ENCODE results near the gene SLAMF7. TPM values are rescaled to one million over a fixed set of nuclear protein-coding genes. Genes with fewer than 3 reads are reported as not detected.

The SLAMF7 gene
- total RNA-seq, 1 donor from 2014 or later = not detected

DNA sequence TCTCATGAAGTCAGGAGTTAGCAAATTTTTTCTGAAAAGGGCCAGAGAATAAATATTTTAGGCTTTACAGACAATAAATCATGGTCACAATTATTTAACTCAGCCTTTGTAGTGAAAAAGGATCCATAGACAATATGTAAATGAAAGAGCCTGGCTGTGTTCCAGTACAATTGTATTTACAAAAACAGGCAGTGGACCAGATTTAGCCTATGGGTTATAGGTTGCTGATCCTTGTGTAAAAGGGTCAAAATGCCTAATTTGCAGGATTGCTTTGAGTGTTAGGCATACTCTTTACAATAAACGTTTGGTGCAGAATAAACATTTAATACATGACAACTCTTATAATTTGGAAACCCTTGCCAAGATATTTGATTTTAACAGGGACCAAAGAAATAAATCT, 6.5 kb downstream of the SLAMF7 start:
- no peak for DNase-seq

DNA sequence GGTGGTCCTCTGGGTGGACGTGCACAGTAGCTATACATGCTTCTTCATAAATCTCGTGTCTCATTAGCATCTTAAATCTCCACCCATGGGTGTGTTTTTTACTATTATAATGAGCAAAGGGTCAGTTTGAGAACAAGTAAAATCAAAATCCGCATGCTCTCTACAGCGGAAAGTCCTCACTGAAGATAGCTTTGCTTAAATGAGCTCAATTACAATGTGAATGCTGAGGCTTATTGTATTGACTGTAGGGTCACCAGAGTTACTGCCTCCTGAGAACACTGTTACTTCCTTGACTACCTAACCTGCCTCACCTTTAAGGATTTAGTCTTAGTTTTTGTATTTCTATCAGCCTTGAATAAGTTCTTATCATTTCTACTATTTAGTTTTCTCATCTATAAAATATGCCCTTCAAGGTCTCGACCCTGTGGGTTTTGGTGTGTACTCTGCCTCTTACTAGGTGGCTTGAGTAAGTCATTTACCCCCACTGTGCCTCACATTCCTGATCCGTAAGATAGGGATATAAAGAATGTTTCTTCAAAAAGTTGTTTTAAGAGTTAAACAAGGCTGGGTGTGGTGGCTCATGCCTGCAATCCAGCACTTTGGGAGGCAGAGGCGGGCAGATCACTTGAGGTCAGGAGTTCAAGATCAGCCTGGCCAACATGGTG, 7.9 kb downstream of the SLAMF7 start:
- DNase-seq = no peak

DNA sequence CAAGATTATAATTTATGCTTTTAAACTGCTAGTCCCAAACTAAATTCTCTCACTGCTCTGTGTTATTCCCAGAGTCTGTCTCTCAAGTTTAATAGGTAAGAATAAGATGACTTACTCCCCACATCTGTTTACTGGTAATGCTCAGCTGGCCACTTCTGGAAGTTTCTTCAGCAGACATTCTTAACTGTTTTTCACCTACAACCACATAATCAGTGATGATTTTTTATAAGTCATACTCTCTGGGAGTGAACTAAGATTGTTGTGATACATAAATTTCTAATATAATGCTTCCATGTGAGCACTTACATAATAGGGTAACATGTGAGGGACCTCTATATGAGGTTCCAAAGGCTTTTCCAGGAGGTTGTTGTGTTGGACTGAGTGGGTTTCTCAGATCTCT, 8.7 kb downstream of the SLAMF7 start:
- no peak for DNase-seq

DNA sequence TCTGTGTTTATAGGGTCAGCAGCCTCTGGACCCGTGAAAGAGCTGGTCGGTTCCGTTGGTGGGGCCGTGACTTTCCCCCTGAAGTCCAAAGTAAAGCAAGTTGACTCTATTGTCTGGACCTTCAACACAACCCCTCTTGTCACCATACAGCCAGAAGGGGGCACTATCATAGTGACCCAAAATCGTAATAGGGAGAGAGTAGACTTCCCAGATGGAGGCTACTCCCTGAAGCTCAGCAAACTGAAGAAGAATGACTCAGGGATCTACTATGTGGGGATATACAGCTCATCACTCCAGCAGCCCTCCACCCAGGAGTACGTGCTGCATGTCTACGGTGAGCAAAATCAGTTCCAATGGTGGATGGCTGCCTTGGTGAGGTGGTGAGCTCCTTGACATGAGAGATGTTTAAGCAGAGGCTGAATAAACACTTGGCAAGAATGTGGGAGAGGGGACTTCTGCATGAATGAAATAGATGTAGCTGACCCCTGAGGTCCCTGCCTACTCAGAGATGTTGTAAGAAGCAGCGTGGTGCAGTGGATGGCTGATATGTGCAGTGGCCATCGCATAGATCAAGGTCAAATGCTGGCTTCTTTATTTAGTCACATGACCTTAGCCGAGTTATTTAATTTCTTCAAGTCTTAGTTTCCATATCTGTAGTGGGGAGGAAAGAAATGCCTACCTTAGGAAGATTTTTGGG, 9.3 kb downstream of the SLAMF7 start:
- DNase-seq = no peak

DNA sequence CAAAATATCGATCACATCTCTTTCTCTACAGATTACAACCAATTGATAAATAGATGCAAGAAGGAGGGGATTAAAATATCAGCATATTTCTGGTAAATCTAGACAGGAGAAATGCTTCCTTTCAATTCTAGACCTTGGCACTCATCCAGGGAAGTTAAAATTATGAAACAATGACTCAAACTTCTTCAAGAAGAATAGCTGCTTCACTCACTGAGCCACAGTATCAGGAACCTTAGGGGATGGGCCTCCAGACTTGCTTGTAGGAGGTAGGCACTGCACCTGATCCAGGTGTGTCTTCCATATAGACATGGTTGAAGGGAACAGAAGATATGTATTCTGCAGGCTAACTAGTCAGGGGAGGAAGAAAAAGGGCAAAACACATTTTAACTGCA, 9.8 kb downstream of the SLAMF7 start:
- no peak for DNase-seq

DNA sequence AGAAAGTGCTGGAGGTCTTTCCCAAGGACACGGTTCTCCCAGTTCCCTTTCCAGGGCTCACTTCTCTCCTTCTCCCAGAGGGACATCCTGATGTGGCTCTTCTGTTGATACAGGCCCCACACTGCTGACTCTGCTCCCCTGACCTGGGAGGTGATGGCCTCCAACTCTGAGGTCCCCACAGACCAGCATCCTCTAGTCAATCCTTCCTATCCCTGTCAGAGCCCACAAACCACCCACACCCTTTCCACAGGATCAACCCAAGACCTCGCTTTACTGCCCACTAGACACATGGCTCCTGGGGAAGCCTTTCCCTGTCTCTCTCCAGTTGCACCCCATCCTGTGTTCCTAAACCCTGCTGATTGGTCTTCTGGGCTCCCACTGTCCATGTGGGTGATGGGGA, 11.6 kb downstream of the SLAMF7 start:
- no peak for DNase-seq

DNA sequence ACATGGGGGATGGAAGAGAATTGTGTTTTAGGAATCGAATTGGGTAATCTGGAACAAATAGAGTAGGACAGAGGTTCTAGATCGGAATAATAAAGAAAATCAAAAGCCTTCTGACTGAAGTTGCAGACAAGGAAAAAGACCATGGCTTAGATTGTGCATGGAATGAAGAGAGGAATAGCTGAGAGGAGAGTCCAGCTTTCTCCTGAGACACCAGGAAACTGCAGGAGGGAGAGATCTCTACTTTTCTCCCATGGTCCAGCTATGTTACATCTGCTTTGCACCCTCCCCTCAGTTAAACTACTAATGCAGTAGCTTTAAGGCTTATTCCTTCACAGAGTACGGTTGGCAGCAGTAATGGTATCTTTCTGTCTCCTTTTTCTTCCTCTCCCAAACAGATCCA, 13.4 kb downstream of the SLAMF7 start:
- DNase-seq = no peak

DNA sequence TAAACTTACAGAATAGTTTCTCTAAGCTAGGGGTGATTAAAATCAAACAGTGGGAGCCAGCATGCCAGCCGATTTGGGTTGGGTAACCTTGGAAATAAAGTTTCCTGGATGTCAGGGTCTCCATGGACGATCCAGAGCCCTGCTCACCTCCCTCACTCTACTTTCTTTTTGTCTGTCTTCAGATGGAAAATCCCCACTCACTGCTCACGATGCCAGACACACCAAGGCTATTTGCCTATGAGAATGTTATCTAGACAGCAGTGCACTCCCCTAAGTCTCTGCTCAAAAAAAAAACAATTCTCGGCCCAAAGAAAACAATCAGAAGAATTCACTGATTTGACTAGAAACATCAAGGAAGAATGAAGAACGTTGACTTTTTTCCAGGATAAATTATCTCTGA, 13.9 kb downstream of the SLAMF7 start:
- DNase-seq = no peak

DNA sequence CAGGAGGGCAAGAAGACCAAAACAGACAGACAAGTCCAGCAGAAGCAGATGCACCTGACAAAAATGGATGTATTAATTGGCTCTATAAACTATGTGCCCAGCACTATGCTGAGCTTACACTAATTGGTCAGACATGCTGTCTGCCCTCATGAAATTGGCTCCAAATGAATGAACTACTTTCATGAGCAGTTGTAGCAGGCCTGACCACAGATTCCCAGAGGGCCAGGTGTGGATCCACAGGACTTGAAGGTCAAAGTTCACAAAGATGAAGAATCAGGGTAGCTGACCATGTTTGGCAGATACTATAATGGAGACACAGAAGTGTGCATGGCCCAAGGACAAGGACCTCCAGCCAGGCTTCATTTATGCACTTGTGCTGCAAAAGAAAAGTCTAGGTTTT, 14.5 kb downstream of the SLAMF7 start:
- DNase-seq = no peak

DNA sequence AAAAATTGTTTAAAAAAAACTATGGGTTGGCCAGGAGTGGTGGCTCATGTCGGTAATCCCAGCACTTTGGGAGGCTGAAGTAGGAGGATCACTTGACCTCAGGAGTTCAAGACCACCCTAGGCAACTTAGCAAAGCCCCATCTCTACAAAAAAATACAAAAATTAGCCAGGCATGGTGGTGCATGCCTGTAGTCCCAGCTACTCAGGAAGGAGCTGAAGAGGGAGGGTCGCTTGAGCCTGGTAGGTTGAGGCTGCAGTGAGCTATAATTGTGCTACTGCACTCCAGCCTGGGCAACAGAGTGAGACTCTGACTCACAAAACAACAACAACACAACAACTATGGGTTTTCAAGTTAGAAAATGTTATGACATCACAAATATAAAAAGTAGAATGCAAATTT, 16.4 kb downstream of the SLAMF7 start:
- no peak for DNase-seq

DNA sequence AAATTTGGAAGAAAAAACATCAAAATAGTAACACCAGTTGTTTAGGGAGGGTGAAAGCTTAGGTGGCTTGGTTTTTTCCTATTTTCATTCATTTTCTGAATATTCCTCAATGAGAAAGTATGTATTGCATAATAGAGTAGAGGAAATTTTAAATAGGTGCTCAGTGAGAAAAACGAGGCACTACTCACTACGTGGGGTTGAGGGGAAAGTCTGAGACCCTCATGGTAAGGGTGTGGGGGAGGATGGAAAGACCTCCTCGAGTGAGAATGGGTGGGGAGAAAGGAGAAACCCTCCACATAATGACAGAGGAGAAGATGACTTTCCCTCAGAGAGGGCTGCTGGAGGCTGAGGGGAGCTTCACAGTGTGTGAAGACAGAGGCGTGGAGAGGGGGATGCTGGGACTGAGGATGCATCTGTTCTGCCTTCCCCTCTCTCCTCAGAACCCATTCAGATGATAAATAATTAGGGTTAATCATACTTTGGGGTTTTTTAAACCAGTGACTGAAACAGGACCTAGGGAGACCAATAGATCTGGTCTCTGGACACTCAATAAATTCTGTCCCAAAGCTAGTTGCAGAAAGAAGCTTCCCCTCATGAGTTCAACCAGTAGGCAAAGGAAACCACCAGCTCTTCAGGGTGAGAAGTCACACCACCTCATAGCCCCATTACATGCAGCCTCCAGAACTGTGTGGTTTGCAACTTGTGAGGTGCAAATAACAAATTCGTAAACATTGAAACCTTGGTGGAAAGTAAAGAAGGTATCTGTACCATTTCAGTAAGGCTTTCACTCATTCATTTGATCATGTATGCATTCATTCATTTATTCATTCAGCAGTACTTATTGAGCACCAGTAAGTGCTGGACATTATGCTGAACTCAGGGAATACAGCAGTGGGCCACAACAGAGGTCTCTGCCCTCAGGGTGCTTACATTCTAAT, 17.1 kb downstream of the SLAMF7 start:
- DNase-seq = no peak

DNA sequence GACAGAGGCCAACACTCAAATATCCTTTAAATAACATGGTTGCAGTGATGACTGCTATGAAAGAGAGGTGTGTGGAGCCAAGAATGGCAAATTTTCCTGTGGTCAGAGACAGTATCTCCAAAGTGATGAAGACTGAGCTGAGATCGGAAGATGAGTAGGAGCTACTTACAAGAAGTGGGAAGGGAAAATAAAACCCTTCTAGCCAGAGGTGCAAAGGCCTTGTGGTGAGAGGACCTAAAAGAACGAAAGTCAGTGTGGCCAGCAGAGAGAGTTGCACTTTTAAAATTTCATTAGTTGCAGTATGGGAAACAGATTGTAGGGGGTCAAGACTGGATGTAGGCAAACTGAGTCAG, 17.8 kb downstream of the SLAMF7 start:
- DNase-seq = no peak

DNA sequence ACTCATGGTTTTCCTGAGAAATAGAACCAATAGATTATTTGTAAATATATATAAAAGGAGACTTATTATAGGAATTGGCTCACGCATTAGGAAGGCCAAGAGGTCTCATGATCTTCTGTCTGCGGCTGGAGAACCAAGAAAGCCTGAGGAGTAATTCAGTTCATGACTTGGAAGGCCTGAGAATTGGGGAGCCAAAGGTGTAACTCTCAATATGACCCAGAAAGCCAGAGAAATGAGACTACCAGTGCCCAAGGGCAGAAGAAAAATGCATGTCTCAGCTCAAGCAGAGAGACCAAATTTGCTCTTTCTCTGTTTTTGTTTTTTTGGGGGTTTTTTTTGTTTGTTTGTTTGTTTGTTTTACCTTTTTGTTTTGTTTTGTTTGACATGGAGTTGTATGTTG, 19.5 kb downstream of the SLAMF7 start:
- no peak for DNase-seq

DNA sequence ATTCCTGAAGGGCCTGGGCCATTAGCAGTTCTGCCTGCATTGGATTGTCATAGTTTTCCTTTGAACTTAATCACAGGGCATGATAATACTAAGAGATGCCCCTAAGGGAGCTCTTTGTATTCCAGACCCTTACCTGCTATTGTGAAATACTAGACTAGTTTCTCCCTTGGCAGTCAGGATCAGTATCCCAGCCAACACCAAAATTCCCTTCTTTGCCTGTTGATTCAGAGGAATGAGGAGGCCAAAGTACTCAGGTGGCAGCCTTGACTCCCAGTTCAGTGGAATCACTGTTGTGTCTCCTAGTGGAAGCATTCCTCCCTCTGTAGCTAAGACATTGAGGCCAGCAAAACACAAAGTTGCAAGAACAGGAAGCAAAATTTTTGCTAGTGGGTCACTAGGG, 20.7 kb downstream of the SLAMF7 start:
- DNase-seq = no peak

DNA sequence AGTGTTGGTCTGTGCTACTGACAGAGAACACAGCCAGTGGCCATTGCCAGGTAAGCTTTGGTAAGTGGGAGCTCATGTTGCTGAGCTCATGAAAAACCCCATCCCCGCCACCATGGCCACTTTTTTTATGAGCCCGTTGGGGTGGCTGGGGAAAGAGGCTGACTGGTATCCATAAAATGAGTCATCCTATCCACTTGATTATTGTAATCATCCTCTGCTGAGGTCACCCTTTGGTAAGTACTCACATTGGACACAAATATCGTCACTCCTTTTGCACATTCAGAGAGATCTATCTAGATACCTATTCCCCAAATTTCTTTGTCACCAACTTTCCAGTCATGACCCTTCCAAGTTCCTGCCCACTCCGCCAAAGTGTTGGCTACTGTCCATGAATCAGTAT, 22.0 kb downstream of the SLAMF7 start:
- no peak for DNase-seq

DNA sequence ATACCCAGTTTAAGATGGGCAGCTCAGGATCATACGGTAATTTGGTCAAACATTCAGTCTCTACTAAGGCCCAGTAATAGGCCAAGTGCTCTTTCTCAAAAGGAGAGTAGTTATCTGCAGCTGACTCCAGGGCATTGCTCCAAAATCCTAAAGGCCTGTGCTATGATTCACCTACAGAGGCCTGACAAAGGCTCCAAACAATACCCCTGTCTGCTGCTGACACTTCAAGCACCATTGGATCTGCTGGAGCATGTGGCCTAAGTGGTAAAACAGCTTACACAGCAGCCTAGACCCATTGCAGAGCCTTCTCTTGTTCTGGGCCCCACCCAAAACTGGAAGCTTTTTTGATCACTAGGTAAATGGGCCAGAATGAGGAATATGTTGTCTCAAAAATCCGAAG, 22.8 kb downstream of the SLAMF7 start:
- no peak for DNase-seq

DNA sequence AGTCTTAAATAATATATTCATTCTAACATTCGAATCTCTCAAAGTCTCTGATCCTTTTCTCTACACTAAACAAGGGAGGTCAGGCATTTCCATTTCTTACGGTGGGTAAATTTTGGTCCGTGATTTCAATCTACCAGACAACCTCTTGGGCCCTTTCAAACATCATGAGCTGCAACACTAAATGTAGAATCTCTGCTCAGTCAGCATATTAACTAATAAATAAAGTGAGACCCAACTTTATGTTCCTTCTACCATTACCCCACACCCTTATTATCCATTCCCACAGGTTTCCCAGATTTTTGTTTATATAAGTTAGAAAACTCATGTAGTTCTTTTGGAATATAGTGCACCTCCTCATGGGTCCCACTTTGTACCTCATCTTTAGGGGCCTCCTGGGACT, 24.9 kb downstream of the SLAMF7 start:
- no peak for DNase-seq

DNA sequence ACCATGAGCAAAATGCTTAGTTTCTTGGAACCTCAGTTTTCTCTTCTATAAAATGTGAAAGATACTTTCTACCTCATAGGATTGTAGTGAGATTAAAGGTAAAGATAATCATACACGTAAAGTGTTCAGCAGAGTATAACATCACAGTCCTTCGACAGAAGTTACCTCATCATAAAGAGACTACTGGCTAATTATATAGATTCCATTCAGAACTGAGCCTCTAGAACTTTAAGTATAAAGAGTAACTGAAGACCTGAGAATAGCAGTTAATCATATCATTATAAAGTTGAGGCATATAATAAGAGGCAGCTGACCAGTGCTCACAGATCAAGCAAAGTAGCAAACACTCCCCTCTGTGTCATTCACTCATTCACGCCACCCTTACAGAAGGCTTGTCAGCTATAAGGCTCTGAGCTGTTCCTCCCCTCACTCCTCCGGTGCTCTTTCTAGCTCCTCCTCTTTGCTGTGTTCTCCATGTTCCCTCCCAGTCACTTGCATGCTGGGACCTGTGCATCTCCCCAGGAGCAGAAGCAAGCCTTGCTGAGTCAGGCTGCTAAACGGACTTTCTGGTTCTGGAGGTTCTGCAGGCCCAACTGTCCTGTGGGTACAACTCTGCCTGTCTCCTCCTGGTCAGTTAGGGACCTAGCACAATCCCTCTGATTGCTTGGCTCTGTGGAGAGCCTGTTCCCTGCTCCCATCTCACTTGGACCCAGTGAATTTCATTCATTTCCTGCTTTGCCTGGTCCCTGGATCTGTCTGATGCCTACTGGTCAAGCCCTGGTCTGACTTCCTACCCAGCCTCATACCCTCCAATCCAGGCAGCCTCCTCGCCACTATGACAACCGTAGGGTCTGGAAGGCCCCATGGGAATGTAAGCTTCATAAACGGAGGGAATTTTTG, 28.6 kb downstream of the SLAMF7 start:
- DNase-seq = no peak

DNA sequence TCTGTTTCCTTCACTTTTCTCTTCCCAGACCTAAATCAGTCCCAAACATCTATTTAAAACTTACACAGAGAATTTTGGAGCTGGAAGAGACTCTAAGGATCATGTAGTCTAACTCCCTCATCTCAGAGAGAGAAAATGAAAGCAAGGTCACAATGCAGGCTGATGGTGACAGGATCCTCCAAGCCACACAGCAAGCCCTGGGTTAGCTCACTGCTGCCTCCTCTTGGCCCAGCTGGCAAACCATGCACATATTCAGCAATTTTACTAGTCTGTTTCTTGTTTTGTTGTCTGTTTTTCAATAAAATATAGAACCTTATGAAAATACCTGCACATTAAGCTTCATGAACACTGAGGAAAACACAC, 29.2 kb downstream of the SLAMF7 start:
- DNase-seq = no peak

DNA sequence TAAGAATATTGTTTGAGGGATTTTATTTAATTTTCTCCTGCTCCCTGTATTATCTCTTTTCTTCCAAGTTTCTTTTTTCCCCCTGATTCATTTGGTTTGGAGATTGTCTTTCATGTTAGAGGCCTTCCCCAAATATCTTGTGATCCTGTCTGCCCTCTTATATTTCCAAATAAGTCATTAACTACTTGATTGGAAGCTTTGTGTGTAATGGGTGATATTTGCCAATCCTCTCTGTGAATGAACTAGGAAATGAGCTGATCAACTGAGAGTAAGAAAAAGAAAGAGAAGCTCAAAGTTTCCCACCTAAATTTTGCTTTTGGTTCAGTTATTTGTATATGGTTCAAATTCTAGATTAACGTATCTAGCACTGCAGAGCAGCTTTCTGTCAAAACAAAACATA, 33.3 kb downstream of the SLAMF7 start:
- no peak for DNase-seq

DNA sequence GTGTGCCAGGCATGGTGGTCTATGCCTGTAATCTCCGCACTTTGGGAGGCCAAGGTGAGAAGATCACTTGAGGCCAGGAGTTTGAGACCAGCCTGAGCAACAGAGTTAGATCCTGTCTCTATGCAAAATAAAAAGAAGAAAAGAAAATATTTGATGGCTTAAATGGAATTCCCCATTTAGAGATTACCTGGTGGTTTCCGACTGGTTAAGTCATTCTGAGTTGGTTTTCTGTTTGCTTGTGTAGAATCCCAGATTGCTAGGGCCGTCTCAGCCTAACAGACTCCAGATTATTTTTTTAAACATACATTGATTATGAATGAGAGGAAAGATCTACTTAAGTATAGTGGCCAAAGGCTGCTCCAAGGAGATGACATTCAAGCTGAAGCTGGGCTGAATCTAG, 34.0 kb downstream of the SLAMF7 start:
- DNase-seq = no peak

DNA sequence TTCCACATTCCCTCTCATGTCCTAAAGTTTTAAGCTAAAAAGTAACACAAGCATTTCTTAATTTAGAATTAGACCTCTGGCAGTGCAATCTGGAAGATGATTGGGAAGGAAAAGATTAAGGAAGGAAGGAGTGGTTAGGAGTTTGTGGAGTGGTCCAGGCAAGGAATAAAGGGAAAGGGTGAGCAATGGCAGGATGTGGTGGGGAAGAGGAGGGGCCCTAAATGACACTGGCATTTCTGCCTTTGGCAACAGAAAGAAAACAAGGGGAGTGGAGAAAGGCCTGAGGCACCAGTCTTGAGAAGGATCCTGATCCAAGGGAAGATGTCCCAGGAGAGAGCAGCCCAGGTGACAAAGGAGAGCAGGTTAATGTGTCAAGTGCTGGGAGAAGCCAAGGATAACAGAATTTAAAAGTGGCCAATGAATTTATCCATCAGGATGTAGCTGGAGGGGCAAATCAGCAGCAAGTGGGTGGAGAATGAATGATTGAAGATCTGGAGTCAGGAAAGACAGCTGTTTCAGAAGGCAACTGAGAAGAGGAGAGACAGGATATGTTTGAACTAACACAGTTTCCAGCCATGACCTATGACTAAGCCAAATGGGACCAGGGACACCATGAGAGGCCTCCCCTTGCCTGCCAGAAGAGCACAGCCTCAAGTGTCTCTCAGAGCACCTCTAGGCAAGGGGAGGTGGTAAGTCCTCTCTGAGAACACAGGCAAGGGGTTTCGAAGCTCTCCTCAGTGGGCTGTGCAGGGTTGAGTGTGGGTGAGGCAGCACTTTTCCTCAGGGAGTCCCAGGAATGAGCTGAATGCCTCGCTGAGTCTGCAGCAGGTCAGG, 36.1 kb downstream of the SLAMF7 start:
- no peak for DNase-seq
